ENCODE data around the gene CEACAM5.
"Not testable (repeated sequence)": the region's sequence is repeated elsewhere in the genome, so short reads cannot be mapped to it uniquely, and the experiment has no call there.

The CEACAM5 gene

DNA sequence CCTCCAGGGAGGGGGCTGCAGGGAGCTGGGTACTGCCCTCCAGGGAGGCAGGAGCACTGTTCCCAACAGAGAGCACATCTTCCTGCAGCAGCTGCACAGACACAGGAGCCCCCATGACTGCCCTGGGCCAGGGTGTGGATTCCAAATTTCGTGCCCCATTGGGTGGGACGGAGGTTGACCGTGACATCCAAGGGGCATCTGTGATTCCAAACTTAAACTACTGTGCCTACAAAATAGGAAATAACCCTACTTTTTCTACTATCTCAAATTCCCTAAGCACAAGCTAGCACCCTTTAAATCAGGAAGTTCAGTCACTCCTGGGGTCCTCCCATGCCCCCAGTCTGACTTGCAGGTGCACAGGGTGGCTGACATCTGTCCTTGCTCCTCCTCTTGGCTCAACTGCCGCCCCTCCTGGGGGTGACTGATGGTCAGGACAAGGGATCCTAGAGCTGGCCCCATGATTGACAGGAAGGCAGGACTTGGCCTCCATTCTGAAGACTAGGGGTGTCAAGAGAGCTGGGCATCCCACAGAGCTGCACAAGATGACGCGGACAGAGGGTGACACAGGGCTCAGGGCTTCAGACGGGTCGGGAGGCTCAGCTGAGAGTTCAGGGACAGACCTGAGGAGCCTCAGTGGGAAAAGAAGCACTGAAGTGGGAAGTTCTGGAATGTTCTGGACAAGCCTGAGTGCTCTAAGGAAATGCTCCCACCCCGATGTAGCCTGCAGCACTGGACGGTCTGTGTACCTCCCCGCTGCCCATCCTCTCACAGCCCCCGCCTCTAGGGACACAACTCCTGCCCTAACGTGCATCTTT lies 7.8 kb upstream of the CEACAM5 start:
- DNase-seq: no peak

DNA sequence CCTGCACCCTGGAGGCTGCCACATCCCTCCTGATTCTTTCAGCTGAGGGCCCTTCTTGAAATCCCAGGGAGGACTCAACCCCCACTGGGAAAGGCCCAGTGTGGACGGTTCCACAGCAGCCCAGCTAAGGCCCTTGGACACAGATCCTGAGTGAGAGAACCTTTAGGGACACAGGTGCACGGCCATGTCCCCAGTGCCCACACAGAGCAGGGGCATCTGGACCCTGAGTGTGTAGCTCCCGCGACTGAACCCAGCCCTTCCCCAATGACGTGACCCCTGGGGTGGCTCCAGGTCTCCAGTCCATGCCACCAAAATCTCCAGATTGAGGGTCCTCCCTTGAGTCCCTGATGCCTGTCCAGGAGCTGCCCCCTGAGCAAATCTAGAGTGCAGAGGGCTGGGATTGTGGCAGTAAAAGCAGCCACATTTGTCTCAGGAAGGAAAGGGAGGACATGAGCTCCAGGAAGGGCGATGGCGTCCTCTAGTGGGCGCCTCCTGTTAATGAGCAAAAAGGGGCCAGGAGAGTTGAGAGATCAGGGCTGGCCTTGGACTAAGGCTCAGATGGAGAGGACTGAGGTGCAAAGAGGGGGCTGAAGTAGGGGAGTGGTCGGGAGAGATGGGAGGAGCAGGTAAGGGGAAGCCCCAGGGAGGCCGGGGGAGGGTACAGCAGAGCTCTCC lies 6.9 kb upstream of the CEACAM5 start:
- no peak for DNase-seq

DNA sequence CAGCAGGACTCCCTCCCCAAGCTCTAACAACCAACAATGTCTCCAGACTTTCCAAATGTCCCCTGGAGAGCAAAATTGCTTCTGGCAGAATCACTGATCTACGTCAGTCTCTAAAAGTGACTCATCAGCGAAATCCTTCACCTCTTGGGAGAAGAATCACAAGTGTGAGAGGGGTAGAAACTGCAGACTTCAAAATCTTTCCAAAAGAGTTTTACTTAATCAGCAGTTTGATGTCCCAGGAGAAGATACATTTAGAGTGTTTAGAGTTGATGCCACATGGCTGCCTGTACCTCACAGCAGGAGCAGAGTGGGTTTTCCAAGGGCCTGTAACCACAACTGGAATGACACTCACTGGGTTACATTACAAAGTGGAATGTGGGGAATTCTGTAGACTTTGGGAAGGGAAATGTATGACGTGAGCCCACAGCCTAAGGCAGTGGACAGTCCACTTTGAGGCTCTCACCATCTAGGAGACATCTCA lies 6.2 kb upstream of the CEACAM5 start:
- DNase-seq: no peak

DNA sequence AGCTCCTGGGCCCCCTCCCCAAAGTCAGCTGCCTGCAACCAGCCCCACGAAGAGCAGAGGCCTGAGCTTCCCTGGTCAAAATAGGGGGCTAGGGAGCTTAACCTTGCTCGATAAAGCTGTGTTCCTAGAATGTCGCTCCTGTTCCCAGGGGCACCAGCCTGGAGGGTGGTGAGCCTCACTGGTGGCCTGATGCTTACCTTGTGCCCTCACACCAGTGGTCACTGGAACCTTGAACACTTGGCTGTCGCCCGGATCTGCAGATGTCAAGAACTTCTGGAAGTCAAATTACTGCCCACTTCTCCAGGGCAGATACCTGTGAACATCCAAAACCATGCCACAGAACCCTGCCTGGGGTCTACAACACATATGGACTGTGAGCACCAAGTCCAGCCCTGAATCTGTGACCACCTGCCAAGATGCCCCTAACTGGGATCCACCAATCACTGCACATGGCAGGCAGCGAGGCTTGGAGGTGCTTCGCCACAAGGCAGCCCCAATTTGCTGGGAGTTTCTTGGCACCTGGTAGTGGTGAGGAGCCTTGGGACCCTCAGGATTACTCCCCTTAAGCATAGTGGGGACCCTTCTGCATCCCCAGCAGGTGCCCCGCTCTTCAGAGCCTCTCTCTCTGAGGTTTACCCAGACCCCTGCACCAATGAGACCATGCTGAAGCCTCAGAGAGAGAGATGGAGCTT lies 4.7 kb upstream of the CEACAM5 start:
- no peak for DNase-seq

DNA sequence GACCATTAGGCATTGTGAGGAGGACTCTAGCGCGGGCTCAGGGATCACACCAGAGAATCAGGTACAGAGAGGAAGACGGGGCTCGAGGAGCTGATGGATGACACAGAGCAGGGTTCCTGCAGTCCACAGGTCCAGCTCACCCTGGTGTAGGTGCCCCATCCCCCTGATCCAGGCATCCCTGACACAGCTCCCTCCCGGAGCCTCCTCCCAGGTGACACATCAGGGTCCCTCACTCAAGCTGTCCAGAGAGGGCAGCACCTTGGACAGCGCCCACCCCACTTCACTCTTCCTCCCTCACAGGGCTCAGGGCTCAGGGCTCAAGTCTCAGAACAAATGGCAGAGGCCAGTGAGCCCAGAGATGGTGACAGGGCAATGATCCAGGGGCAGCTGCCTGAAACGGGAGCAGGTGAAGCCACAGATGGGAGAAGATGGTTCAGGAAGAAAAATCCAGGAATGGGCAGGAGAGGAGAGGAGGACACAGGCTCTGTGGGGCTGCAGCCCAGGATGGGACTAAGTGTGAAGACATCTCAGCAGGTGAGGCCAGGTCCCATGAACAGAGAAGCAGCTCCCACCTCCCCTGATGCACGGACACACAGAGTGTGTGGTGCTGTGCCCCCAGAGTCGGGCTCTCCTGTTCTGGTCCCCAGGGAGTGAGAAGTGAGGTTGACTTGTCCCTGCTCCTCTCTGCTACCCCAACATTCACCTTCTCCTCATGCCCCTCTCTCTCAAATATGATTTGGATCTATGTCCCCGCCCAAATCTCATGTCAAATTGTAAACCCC lies 2.8 kb upstream of the CEACAM5 start:
- no peak for DNase-seq

DNA sequence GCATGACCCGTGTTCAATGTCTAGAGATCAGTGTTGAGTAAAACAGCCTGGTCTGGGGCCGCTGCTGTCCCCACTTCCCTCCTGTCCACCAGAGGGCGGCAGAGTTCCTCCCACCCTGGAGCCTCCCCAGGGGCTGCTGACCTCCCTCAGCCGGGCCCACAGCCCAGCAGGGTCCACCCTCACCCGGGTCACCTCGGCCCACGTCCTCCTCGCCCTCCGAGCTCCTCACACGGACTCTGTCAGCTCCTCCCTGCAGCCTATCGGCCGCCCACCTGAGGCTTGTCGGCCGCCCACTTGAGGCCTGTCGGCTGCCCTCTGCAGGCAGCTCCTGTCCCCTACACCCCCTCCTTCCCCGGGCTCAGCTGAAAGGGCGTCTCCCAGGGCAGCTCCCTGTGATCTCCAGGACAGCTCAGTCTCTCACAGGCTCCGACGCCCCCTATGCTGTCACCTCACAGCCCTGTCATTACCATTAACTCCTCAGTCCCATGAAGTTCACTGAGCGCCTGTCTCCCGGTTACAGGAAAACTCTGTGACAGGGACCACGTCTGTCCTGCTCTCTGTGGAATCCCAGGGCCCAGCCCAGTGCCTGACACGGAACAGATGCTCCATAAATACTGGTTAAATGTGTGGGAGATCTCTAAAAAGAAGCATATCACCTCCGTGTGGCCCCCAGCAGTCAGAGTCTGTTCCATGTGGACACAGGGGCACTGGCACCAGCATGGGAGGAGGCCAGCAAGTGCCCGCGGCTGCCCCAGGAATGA lies 1.5 kb upstream of the CEACAM5 start:
- DNase-seq: no peak

DNA sequence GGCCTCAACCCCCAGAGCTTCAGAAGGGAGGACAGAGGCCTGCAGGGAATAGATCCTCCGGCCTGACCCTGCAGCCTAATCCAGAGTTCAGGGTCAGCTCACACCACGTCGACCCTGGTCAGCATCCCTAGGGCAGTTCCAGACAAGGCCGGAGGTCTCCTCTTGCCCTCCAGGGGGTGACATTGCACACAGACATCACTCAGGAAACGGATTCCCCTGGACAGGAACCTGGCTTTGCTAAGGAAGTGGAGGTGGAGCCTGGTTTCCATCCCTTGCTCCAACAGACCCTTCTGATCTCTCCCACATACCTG lies 969 bp upstream of the CEACAM5 start:
- no peak for DNase-seq

DNA sequence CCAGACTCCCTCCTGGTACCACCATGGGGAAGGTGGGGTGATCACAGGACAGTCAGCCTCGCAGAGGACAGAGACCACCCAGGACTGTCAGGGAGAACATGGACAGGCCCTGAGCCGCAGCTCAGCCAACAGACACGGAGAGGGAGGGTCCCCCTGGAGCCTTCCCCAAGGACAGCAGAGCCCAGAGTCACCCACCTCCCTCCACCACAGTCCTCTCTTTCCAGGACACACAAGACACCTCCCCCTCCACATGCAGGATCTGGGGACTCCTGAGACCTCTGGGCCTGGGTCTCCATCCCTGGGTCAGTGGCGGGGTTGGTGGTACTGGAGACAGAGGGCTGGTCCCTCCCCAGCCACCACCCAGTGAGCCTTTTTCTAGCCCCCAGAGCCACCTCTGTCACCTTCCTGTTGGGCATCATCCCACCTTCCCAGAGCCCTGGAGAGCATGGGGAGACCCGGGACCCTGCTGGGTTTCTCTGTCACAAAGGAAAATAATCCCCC lies 505 bp upstream of the CEACAM5 start:
- no peak for DNase-seq

DNA sequence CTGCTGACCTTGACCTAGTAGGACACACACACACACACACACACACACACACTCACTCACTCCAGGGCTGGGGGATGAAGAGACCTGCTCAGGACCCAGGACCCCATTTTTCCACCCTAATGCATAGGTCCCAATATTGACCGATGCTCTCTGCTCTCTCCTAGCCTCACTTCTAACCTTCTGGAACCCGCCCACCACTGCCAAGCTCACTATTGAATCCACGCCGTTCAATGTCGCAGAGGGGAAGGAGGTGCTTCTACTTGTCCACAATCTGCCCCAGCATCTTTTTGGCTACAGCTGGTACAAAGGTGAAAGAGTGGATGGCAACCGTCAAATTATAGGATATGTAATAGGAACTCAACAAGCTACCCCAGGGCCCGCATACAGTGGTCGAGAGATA lies 1.1 kb downstream of the CEACAM5 start:
- DNase-seq: not testable (repeated sequence)

DNA sequence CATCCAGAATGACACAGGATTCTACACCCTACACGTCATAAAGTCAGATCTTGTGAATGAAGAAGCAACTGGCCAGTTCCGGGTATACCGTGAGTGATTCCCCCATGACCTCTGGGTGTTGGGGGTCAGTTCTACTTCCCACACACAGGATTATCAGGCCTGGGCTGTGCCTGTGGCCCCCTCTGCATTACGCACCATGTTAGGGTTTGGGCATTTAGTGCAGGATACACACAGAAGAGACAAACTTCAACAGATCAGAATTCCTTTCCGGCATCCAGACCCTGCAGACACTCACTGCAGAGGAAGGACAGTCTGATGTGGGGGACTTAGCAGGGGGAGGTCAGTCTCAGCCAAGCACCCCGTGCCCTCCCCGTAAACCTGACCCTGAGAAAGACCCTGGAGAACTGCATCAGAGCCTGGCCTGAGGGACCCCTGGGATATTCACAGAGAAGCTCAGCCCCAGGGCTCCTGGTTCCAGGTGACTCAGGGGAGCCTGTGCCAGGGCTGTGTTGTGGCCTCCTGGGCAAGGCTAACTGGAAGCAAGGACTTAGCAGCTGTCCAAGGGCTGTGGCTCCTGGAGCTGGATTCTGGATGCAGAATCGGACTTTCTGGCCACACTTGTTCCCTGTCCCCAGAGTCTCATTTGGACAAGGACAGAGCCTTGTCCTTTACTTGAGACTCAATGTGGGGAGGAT lies 1.7 kb downstream of the CEACAM5 start:
- no peak for DNase-seq

DNA sequence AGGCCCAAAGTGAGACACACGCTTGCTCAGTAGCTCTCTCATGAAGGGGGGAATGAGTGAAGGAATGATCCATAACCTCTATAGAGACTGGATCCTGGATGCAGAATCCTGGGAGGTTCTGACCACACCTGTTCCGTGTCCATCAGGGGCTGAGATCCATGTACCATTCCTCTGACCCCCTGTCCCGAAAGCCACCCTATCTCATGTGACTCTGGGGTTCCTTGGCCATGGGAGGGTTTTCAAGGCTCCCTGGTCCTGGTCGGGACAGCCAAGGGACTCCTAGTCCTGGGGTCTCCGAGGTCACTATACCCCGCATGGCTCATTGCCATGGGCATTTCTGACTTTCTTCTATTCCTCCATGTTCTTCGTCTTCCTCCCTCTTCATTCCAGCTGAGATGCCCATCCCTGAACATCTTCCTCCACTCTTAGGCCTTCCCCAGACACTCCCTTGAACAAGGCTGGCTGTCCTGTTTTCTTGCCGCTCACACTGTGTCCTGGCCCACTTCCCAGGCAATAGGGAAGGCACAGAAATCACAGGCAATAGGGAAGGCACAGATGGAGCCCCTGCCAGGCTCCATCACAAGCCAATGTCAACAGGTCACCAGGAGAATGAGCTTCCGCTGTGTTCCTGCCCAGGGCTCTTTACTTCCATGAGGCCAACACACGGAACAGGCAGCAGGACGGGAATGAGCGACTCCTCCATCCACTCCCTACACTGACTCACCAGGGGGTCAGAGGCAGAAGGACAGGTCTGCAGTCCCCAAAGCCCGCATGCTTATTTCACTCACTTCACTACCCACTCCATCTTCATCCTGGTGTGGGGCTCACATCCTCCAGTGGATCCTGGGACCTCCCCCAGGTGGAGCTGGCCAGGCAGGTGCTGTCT lies 3.2 kb downstream of the CEACAM5 start:
- no peak for DNase-seq

DNA sequence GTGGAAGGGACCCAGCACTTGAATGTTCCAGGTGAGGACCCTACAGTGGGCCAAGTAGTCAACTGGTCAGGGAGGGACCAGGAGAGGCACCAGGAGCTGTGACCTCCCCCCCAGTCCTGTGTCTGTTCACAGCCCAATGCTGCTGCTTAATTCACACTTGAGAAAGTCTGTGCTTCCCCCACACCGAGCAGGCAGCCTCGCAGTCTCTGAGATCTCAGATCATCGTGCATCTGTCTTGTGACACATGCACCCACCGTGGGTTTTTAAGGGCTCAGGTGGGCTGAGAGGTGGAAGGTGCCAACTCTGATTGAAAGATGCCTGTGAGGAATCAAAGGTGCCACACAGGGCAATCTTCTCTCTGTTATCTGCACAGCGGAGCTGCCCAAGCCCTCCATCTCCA lies 6.2 kb downstream of the CEACAM5 start:
- no peak for DNase-seq

DNA sequence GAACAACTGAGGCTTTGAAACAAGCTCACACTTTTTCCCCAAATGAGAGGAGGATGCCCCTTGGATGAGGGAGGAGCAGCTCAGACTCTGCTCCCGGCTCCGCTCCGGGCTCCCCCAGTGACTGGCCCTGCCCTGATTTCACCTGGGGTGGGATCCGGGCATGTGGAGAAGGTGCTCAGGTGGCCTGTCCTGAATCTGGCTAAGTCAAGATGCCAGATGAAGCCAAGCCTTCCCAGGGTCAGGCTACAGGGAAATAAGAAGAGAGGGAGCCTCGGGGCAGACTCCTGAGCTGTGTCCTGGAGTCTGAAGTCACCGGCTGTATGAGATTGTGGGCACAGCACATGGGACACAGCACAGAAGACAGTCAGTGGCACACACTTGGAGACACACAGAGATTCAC lies 10.3 kb downstream of the CEACAM5 start:
- no peak for DNase-seq

DNA sequence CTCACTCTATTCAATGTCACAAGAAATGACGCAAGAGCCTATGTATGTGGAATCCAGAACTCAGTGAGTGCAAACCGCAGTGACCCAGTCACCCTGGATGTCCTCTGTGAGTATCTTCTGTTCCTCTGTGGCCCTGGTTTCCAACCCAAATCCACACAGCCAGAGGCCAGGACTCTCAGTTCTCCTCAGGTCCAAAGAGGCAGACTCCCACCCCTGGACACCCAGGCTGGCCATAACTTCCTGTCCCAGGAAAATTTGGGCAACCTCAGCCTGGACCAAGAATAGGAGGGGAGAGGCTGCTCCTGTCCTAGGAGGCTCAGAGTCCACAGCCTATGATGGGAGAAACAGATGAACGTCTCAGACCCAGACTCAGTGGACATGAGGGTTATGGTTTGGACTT lies 11.7 kb downstream of the CEACAM5 start:
- no peak for DNase-seq

DNA sequence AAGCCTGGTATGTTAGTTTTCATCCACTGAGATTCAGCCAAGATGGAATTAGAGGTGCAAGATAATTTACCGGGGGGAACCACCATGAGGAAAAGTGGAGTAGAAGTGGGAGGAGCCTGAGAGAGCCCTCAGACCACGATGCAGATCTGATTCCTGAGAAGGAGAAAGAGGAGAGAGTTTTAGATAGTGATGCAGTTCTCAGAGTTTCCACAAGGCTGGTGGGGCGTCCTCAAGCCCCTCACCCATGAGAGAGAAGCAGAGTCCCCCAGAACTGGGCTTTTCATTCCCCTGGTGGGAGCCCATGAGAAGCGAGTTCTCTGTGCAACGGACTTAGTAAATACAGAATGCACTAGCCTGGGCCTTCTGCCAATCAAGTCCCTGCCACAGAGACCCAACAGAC lies 18.1 kb downstream of the CEACAM5 start:
- DNase-seq: no peak

DNA sequence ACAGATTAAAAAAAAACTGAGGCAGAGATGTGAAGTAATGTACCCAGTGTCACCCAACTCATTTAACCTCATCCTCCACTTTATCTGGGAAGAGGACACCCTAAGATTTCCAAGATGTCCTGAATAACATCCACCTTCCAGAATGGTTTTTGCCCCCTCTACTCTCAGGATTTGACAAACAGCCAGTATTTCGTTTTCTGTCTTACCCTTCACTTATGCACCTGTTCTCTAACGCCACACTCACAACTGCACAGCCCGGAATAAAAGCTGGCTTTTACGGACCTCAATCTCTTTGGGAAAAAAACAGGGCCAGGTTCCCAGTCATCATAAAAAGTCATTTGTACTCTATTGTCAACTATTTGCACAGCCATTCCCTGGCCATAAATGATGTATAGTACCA lies 25.7 kb downstream of the CEACAM5 start:
- DNase-seq: no peak

DNA sequence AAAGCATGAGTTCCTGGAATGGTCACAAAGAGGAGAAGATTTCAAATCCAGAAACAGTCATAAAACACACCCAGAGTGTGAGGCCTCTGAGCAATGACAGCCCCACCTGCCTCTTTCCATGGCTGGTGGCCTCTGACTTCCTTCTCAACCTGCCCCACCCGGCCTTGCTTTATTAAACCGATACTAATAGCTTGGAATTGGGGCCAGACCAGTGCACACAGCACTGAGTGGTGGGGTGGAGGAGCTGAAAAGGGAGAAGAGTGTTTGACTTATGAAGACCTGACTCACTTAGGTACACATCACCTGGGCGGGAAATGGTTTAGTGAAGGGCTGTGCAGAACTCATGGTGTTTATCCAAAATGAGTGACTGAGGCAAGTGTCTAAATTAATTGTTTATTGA lies 26.2 kb downstream of the CEACAM5 start:
- no peak for DNase-seq

DNA sequence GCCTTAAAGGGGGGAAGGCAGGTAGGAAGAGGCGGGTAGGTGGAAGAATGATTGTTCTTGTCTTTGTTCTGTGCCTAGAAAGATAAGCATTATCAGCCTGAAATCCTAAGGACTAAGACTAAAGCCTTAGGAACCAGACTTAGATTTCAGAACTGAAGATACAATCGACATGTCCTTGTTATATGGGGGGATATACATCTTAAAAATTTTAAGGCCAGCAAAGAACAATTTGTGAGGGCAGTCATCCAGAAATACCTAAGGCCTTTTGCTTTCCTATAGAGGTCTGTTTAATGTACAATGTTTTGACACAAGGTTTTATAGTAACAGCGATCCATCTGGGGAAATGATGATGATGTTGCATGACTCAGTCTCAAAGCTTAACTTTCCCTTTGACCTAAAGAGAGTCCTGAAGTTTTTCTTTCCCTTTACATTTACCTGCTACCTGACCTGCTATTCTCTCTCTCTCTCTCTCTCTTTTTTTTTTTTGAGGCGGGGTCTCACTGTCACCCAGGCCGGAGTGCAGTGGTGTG lies 26.7 kb downstream of the CEACAM5 start:
- DNase-seq: no peak

DNA sequence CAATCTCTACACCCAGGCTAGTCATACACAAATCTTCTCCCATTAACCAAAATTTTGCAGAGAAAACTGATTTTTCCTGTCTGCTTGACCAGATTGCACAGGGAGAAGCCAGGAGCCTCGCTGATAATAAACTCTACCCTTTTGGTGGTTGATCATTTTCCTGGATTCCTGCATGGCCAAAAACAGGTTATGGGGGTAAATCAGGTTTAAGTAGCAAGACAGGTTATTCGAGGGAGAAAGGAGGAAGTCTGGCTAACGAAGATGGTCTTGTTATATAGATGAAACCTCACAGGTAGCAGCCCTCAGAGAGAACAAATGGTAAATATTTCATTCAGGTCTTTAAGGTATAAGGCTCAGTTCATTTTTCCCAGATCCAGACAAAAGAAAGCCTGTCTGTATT lies 30.9 kb downstream of the CEACAM5 start:
- DNase-seq: no peak

Data from DMS 273 treated with DMSO at 0.1 percent for 48 hours (cell line).